Mesenteric fat pad (tissue), 1 donor: ENCODE measurements around the gene ETDB. TPM values are rescaled to one million over a fixed set of nuclear protein-coding genes. Genes with fewer than 3 reads are reported as not detected.

Experiments used
- total RNA-seq: library from RNA; stranded (reverse); fragmentation: NEBNext Ultra II Directional; extraction: Animal tissue kit (Norgen Biotek cat#: 25700); gene quantifications from one replicate; pipeline ENCODE4 v1.2.1, GENCODE V29; 2021
- donor health status: DM: yes; HTN: yes; CAD: no.

The ETDB gene
- total RNA-seq, 1 donor from 2014 or later: not detected

Other genes with a start within 250 kb of the ETDB start
- gene MOSPD1, start 205.3 kb downstream of the ETDB start, total RNA-seq: 11.3 TPM
- 4.5 TPM for gene SMIM10, start 129.5 kb downstream of the ETDB start, total RNA-seq
- gene RTL8B, start 98.0 kb downstream of the ETDB start, total RNA-seq: 13.5 TPM
- gene RTL8C, start 88.2 kb downstream of the ETDB start, total RNA-seq: 143 TPM
- gene RTL8A, start 68.4 kb downstream of the ETDB start, total RNA-seq: 39.5 TPM
- 1.0 TPM for gene SMIM10L2B, start 21.8 kb downstream of the ETDB start, total RNA-seq
- not detected for gene CT55, start 50.9 kb upstream of the ETDB start, total RNA-seq
- not detected for gene ETDA, start 131.5 kb upstream of the ETDB start, total RNA-seq
- gene ETDC, start 189.0 kb upstream of the ETDB start, total RNA-seq: not detected
- 6.9 TPM for gene ZNF75D, start 223.6 kb upstream of the ETDB start, total RNA-seq
- 6.9 TPM for gene ZNF449, start 224.3 kb upstream of the ETDB start, total RNA-seq